KG1 (cell line): ENCODE results near the gene KCNG1.
"Not testable (repeated sequence)": the region's sequence is repeated elsewhere in the genome, so short reads cannot be mapped to it uniquely, and the experiment has no call there.

Experiments
- DNase-seq: peaks from one replicate; lab custom pipeline; 2025; lab: John Stamatoyannopoulos, UW

The KCNG1 gene

GRCh38 chr20:50982363-50982762, 40.5 kb downstream of the KCNG1 start:
- DNase-seq, result no peak

GRCh38 chr20:50981714-50982048, 41.2 kb downstream of the KCNG1 start:
- DNase-seq, result no peak

- peak; percentile 60 for DNase-seq
Measured at GRCh38 chr20:50980851-50981713, 41.8 kb downstream of the KCNG1 start.

GRCh38 chr20:50980071-50980681, 42.7 kb downstream of the KCNG1 start:
- no peak for DNase-seq

- DNase-seq, result not testable (repeated sequence)
Measured at GRCh38 chr20:50978533-50978932, 44.4 kb downstream of the KCNG1 start.

- no peak for DNase-seq
Measured at GRCh38 chr20:50977066-50978021, 45.6 kb downstream of the KCNG1 start.

- no peak for DNase-seq
Measured at GRCh38 chr20:50975701-50976330, 47.1 kb downstream of the KCNG1 start.

GRCh38 chr20:50969912-50970311, 53.0 kb downstream of the KCNG1 start:
- DNase-seq, result no peak

GRCh38 chr20:50969435-50969834, 53.5 kb downstream of the KCNG1 start:
- DNase-seq, result no peak

GRCh38 chr20:50968289-50968688, 54.6 kb downstream of the KCNG1 start:
- no peak for DNase-seq

GRCh38 chr20:50967586-50967985, 55.3 kb downstream of the KCNG1 start:
- DNase-seq, result no peak

- no peak for DNase-seq
Measured at GRCh38 chr20:50959543-50960126, 63.3 kb downstream of the KCNG1 start.

- peak; percentile 94 for DNase-seq
Measured at GRCh38 chr20:50958615-50959542, 64.0 kb downstream of the KCNG1 start, which contains the start of gene MOCS3. Gene MOCS3, plus strand, starts transcription at chr20:50958818. Its CDS starts 25 bp downstream, at chr20:50958843.

- DNase-seq, result no peak
Measured at GRCh38 chr20:50957798-50958614, 64.9 kb downstream of the KCNG1 start, which contains the start of gene DPM1. Gene DPM1, minus strand, starts transcription at chr20:50958532. Its CDS starts 9 bp downstream, at chr20:50958523.

GRCh38 chr20:50957276-50957675, 65.6 kb downstream of the KCNG1 start:
- no peak for DNase-seq

GRCh38 chr20:50953821-50954220, 69.1 kb downstream of the KCNG1 start:
- no peak for DNase-seq
